ENCODE data around the gene RECQL. TPM values are rescaled to one million over a fixed set of nuclear protein-coding genes. Genes with fewer than 3 reads are reported as not detected.

RECQL gene, protein sequence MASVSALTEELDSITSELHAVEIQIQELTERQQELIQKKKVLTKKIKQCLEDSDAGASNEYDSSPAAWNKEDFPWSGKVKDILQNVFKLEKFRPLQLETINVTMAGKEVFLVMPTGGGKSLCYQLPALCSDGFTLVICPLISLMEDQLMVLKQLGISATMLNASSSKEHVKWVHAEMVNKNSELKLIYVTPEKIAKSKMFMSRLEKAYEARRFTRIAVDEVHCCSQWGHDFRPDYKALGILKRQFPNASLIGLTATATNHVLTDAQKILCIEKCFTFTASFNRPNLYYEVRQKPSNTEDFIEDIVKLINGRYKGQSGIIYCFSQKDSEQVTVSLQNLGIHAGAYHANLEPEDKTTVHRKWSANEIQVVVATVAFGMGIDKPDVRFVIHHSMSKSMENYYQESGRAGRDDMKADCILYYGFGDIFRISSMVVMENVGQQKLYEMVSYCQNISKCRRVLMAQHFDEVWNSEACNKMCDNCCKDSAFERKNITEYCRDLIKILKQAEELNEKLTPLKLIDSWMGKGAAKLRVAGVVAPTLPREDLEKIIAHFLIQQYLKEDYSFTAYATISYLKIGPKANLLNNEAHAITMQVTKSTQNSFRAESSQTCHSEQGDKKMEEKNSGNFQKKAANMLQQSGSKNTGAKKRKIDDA
- 10 to 100 TPM; 81.0 to 87.9 TPM for total RNA-seq

- H3K36me3 Mint-ChIP-seq (ENCODE audit: low read depth): peaks cover 30% of the 10 kb centered on the region
- H3K9me3 Mint-ChIP-seq: no peaks in the 10 kb centered on the region
- intact Hi-C loops (cut with micrococcal nuclease): loop anchor here (5.0 kb wide), 3 partner anchors 44 to 156 kb away; partner anchors contain the start of genes LDHB and PYROXD1
- POLR2A ChIA-PET: interaction anchor here (0.7 to 2.0 kb wide), 19 partner anchors 8 to 177 kb away, joined by 3 to 22 read pairs (median 4); partner anchors contain the start of genes LDHB, PYROXD1 and SPX
- no peaks in the 10 kb centered on the region for H3K27me3 Mint-ChIP-seq
- H3K4me1 Mint-ChIP-seq (ENCODE audit: low read depth): peaks cover 57% of the 10 kb centered on the region
- ATAC-seq (peak; percentile 92), DNase-seq (peak; percentile 96)
- CTCF ChIA-PET: interaction anchor here (0.7 kb wide), 1 partner anchor 18 kb away, joined by 3 read pairs; no protein-coding TSS in a partner anchor
- TF ChIP-seq CTCF (IDR thresholded peaks at IDR 0.05): no peak
- H3K4me3 Mint-ChIP-seq: no peak within 1 kb of the TSS
- no peak within 1 kb of the TSS for H3K27ac Mint-ChIP-seq
Measured at GRCh38 chr12:21501258-21502163, at the start of gene RECQL, which contains the start of gene GOLT1B. Gene RECQL (minus strand): TSS chr12:21501635. CDS start chr12:21499570, 2,065 bp downstream. Gene GOLT1B (plus strand): TSS chr12:21501789. CDS start chr12:21501924, 135 bp downstream.

DNA sequence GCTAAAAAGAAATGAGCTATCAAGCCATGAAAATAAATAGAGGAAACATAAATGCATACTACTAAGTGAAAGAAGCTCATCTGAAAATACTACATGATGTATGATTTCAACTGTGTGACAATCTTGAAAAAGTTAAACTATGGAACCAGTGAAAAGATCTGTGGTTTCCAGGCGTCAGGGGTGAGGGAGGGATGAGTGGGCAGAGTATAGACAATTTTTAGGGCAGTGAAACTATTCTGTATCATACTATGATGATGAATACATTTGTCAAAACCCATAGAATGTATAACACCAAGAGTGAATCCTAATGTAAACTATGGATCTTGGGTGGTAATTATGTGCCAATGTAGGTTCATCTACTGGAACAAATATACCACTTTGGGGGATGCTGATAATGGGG, 46.0 kb upstream of the RECQL start:
- ATAC-seq: peak; percentile 77
- intact Hi-C loops (cut with micrococcal nuclease): no loop called here
- no peaks in the 10 kb centered on the region for H3K36me3 Mint-ChIP-seq (ENCODE audit: low read depth)
- H3K4me3 Mint-ChIP-seq: no peak overlapping the region
- CTCF ChIA-PET: no interaction called here
- no peak overlapping the region for H3K27ac Mint-ChIP-seq
- H3K27me3 Mint-ChIP-seq: peaks cover 3% of the 10 kb centered on the region
- peak; percentile 49 for DNase-seq
- TF ChIP-seq CTCF (IDR thresholded peaks at IDR 0.05): no peak
- POLR2A ChIA-PET: no interaction called here
- peaks cover 11% of the 10 kb centered on the region for H3K4me1 Mint-ChIP-seq (ENCODE audit: low read depth)
- H3K9me3 Mint-ChIP-seq: no peaks in the 10 kb centered on the region

- no peak overlapping the region for H3K4me3 Mint-ChIP-seq
- ChIA-PET POLR2A (no interaction called here), CTCF (no interaction called here)
- H3K27me3 Mint-ChIP-seq: peaks cover 3% of the 10 kb centered on the region
- DNase-seq: no peak
- intact Hi-C loops (cut with micrococcal nuclease): no loop called here
- peaks cover 11% of the 10 kb centered on the region for H3K4me1 Mint-ChIP-seq (ENCODE audit: low read depth)
- no peaks in the 10 kb centered on the region for H3K36me3 Mint-ChIP-seq (ENCODE audit: low read depth)
- no peaks in the 10 kb centered on the region for H3K9me3 Mint-ChIP-seq
- TF ChIP-seq CTCF (IDR thresholded peaks at IDR 0.05): no peak
- H3K27ac Mint-ChIP-seq: no peak overlapping the region
- ATAC-seq: no peak
Measured at GRCh38 chr12:21546716-21547115, 45.3 kb upstream of the RECQL start.

DNA sequence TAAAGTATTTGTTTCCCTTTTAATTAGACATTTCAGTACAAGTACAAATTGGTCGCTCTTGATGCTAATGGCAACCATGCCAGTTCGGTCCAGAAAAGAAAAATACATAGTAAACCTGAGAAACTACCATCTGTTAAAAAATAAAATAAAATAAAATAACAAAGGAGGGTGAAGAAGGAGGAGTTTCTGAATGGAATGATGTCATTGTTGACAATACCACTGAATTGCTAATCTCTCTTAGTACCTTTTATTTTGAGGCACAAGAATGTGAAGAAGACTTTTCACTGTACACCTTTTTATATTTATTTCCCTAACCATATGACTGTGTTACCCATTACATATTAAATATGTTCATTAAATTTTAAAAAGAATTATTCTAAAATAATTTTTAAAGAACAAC, 44.1 kb upstream of the RECQL start:
- Mint-ChIP-seq H3K27me3 (peaks cover 3% of the 10 kb centered on the region), H3K4me1 (ENCODE audit: low read depth) (peaks cover 11% of the 10 kb centered on the region), H3K4me3 (no peak overlapping the region), H3K36me3 (ENCODE audit: low read depth) (no peaks in the 10 kb centered on the region), H3K9me3 (no peaks in the 10 kb centered on the region), H3K27ac (no peak overlapping the region)
- ATAC-seq: no peak
- POLR2A ChIA-PET: no interaction called here
- DNase-seq: no peak
- intact Hi-C loops (cut with micrococcal nuclease): no loop called here
- CTCF ChIA-PET: no interaction called here
- TF ChIP-seq CTCF (IDR thresholded peaks at IDR 0.05): no peak
